Stimulated activated CD8-positive, alpha-beta memory T cell treated with anti-CD3 and anti-CD28 coated beads, Interleukin-2, amount 100 ng/mL, for 1 hour (primary cell): ENCODE results near the gene KNCN.

ENCODE experiments used
- DNase-seq, 2 donors: peaks; one replicate each; pipeline ENCODE4 v3.0.0-alpha.2; 2020; ENCODE audit warnings: low read depth in 2 of 2

The KNCN gene

GRCh38 chr1:46497665-46498064, 53.8 kb downstream of the KNCN start:
- no peak for DNase-seq

GRCh38 chr1:46497020-46497419, 54.4 kb downstream of the KNCN start:
- no peak for DNase-seq

- DNase-seq = no peak
Observed at GRCh38 chr1:46496505-46496904, 54.9 kb downstream of the KNCN start.

GRCh38 chr1:46495778-46496177, 55.7 kb downstream of the KNCN start:
- no peak for DNase-seq
